ENCODE results near the gene FMN1. TPM values are rescaled to one million over a fixed set of nuclear protein-coding genes. Genes with fewer than 3 reads are reported as not detected.

The FMN1 gene
- total and polyA plus RNA-seq, 7 donors, result 0.21 to 20.0 (median 2.5) TPM

GRCh38 chr15:33080006-33080405 lies 114.5 kb downstream of the FMN1 start:
- H3K4me3 ChIP-seq, result no peak overlapping the region
- intact Hi-C loops (cut with DNase I), result loop anchor here (10.0 kb wide), 4 partner anchors 55 to 625 kb away; no protein-coding TSS in a partner anchor
- DNase-seq (no peak), ATAC-seq (no peak)
- H3K9me3 ChIP-seq, result no peaks in the 10 kb centered on the region
- 78 to 84% (median 84%) methylated on average over 4 of the region's 4 CpGs for WGBS, 3 donors
- no peaks in the 10 kb centered on the region for H3K4me1 ChIP-seq
- H3K36me3 ChIP-seq (ENCODE audit: insufficient read depth in 1 of 2, low read depth in 1 of 2), result no peaks in the 10 kb centered on the region
- H3K27ac ChIP-seq, result no peak overlapping the region
- no peak for TF ChIP-seq CTCF (IDR thresholded peaks at IDR 0.05)
- no peaks in the 10 kb centered on the region for H3K27me3 ChIP-seq (ENCODE audit: insufficient read depth in 3 of 3, low read length in 2 of 3)

GRCh38 chr15:33078607-33079006 lies 115.9 kb downstream of the FMN1 start:
- H3K27ac ChIP-seq, result no peak overlapping the region
- H3K4me3 ChIP-seq, result no peak overlapping the region
- no peaks in the 10 kb centered on the region for H3K9me3 ChIP-seq
- intact Hi-C loops (cut with DNase I), result no loop called here
- H3K4me1 ChIP-seq, result no peaks in the 10 kb centered on the region
- no peak for TF ChIP-seq CTCF (IDR thresholded peaks at IDR 0.05)
- WGBS, 3 donors, result 92 to 96% (median 95%) methylated on average over 2 of the region's 2 CpGs
- DNase-seq (no peak), ATAC-seq (no peak)
- no peaks in the 10 kb centered on the region for H3K27me3 ChIP-seq (ENCODE audit: insufficient read depth in 3 of 3, low read length in 2 of 3)
- H3K36me3 ChIP-seq (ENCODE audit: insufficient read depth in 1 of 2, low read depth in 1 of 2), result no peaks in the 10 kb centered on the region

- intact Hi-C loops (cut with DNase I), result no loop called here
- no peaks in the 10 kb centered on the region for H3K4me1 ChIP-seq
These were observed 117.6 kb downstream of the FMN1 start for GRCh38 chr15:33076937-33077336.

GRCh38 chr15:33074942-33075341 lies 119.6 kb downstream of the FMN1 start:
- no peak for DNase-seq
- peak in 2 of 4 donors; percentile 57 to 63 for ATAC-seq
- H3K27me3 ChIP-seq (ENCODE audit: insufficient read depth in 3 of 3, low read length in 2 of 3), result no peaks in the 10 kb centered on the region
- H3K27ac ChIP-seq, result no peak overlapping the region
- intact Hi-C loops (cut with DNase I), result no loop called here
- 82 to 85% (median 83%) methylated on average over 3 of the region's 3 CpGs for WGBS, 3 donors
- peak; percentile 27 for TF ChIP-seq CTCF (IDR thresholded peaks at IDR 0.05)
- no peaks in the 10 kb centered on the region for H3K36me3 ChIP-seq (ENCODE audit: insufficient read depth in 1 of 2, low read depth in 1 of 2)
- H3K4me1 ChIP-seq, result no peaks in the 10 kb centered on the region
- H3K4me3 ChIP-seq, result no peak overlapping the region
- H3K9me3 ChIP-seq, result no peaks in the 10 kb centered on the region

More at GRCh38 chr15:33076937-33077336, 117.6 kb downstream of the FMN1 start:
- Histone ChIP-seq H3K27ac (no peak overlapping the region), H3K4me3 (no peak overlapping the region), H3K27me3 (ENCODE audit: insufficient read depth in 3 of 3, low read length in 2 of 3) (no peaks in the 10 kb centered on the region), H3K9me3 (no peaks in the 10 kb centered on the region), H3K36me3 (ENCODE audit: insufficient read depth in 1 of 2, low read depth in 1 of 2) (no peaks in the 10 kb centered on the region)
- DNase-seq (no peak), ATAC-seq (no peak)
- no peak for TF ChIP-seq CTCF (IDR thresholded peaks at IDR 0.05)
- 80 to 84% (median 81%) methylated on average over 7 of the region's 7 CpGs for WGBS, 3 donors

- ATAC-seq, result no peak
- intact Hi-C loops (cut with DNase I), result no loop called here
- WGBS, 3 donors, result 55 to 77% (median 77%) methylated on average over 3 of the region's 3 CpGs
These were observed 120.3 kb downstream of the FMN1 start for GRCh38 chr15:33074212-33074611.

More at GRCh38 chr15:33074212-33074611, 120.3 kb downstream of the FMN1 start:
- TF ChIP-seq CTCF (IDR thresholded peaks at IDR 0.05), result no peak
- H3K27me3 ChIP-seq (ENCODE audit: insufficient read depth in 3 of 3, low read length in 2 of 3), result no peaks in the 10 kb centered on the region
- no peak for DNase-seq
- no peak overlapping the region for H3K4me3 ChIP-seq
- no peaks in the 10 kb centered on the region for H3K36me3 ChIP-seq (ENCODE audit: insufficient read depth in 1 of 2, low read depth in 1 of 2)
- no peak overlapping the region for H3K27ac ChIP-seq
- H3K9me3 ChIP-seq, result no peaks in the 10 kb centered on the region
- H3K4me1 ChIP-seq, result peaks cover 1% of the 10 kb centered on the region

Data from psoas muscle (tissue), 8 donors.